HG02642 (cell line): ENCODE measurements around the gene PNMA1.

ENCODE experiments used
- ATAC-seq: cut with Tn5 transposase; IDR thresholded peaks from one replicate; pipeline ENCODE4 v1.9.1; 2021; ENCODE audit warnings: mild to moderate bottlenecking; ENCODE audit not compliant: unreplicated experiment, poor library complexity

PNMA1 gene, protein sequence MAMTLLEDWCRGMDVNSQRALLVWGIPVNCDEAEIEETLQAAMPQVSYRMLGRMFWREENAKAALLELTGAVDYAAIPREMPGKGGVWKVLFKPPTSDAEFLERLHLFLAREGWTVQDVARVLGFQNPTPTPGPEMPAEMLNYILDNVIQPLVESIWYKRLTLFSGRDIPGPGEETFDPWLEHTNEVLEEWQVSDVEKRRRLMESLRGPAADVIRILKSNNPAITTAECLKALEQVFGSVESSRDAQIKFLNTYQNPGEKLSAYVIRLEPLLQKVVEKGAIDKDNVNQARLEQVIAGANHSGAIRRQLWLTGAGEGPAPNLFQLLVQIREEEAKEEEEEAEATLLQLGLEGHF

DNA sequence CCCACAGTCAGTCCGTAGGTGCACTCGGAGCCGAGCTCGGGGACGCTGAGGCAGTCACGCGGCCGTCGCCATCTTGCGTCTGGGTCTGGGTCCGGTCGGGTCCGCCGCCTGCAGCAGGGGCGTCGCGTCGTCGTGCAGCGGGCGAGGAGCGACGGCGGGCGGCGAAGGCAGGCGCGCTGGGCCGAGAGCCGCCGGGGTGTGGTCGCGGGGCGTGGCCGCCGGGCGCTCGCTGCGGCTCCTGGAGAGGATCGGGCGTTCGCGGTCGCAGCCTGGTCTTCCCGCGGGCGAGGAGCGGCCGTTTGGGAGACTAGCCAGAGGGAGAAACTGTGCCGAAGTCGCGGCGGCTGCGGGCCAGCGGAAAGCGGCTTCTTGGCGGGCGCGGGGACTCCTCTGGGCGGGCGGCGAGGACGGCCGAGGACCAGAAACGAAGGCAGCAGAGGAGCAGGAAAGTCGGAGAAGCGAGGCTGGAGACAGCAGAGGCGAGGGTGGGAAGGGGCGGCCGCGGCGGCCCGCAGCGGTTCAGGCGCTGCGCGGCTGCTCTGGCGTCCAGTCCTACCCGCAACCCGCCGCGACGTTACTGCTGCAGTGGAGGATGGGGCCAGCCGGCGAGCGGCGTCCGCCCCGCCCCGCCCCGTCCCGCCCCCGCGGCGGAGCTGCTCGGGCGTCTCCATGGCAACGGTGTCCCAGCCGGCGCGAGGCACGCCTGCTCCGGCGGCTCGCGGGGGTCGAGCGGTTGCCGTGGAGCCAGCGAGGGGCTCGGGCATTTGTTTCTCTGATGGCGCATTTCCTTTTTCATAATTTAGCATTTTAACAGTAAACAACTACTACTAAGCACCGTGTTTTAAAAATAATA is at the start of gene PNMA1:
TSS of gene PNMA1 (minus strand) at position 582 of the 853 bp plus-strand sequence. CDS start 745 bp downstream, outside the sequence.
- peak; percentile 76 for ATAC-seq

DNA sequence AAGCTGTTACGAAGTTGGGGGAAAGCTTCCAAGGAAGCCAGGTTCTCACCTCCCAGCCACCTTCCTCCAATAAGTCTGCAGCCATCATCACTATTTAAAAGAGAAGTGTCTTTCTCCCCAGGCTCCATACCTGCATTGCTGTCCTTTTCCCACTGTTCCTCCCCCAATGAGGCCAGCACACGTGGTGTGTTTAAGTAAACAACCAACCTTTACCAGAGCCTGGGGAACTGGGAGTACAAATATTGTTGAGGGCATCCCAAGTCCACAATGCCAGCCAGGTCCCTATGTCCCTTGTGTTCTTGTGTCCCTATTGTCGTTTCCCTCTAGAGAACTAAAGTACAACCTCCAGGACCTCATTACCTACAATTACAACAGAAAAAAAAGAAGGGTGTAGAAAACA is 49.2 kb upstream of the PNMA1 start:
- ATAC-seq, result no peak

DNA sequence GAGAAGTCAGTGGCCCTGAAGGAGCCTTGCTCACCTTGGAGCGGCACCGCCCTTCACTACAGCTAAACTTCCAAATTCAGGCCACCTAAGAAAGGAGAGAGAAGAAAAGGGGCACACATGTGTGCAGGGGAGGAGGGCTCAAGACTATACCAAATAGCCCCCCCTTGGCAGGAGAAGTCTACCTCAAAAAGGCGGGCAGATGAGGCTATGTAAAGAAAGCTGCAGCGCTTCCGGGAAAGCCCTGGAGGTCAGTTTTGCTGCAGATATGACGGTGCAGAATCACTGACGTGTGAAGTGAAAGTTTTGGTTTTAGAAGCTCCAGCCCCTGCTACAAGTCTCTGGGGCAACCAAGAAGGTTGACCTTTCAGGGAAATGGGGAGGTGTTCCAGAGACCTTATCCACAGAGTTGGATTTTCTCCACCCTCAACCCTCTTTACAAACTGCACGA is 48.2 kb upstream of the PNMA1 start:
- peak; percentile 17 for ATAC-seq

DNA sequence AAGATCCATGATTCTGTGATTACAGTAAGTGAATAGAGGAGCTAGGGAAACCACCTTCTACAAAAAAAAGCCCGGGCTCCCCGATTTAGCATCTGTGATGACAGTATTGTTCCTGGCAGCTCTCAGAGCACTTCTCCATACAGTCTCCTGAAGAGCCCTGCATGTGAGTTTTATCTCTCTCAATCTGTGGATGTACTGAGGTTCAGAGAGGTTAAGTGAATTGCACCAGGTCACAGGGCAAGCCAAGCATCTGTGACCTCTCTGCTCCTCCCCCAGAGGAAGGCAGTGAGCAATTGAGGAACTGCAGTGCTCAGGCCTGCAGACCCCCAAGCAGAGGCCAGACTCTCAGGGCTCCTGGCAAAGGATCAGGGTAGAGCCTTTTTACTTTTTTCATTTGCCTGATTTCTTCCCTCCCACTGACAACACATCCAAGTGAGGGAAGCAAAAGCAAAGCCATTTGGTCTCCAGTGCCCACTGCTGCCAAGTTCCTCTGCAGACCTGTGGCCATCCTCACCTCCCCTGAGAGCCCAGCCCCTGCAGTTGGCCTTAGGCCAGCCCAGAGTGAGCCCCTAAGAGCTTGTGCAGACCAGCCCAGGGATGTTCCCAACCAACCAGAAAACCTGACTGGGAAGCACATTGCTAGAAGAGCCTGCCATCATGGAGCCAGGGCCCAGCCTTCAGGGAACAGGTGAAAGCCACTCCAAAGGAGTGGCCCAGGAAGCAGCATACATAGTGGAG is 47.6 kb upstream of the PNMA1 start:
- no peak for ATAC-seq

GRCh38 chr14:73760598-73761586 is 46.7 kb upstream of the PNMA1 start:
- no peak for ATAC-seq

DNA sequence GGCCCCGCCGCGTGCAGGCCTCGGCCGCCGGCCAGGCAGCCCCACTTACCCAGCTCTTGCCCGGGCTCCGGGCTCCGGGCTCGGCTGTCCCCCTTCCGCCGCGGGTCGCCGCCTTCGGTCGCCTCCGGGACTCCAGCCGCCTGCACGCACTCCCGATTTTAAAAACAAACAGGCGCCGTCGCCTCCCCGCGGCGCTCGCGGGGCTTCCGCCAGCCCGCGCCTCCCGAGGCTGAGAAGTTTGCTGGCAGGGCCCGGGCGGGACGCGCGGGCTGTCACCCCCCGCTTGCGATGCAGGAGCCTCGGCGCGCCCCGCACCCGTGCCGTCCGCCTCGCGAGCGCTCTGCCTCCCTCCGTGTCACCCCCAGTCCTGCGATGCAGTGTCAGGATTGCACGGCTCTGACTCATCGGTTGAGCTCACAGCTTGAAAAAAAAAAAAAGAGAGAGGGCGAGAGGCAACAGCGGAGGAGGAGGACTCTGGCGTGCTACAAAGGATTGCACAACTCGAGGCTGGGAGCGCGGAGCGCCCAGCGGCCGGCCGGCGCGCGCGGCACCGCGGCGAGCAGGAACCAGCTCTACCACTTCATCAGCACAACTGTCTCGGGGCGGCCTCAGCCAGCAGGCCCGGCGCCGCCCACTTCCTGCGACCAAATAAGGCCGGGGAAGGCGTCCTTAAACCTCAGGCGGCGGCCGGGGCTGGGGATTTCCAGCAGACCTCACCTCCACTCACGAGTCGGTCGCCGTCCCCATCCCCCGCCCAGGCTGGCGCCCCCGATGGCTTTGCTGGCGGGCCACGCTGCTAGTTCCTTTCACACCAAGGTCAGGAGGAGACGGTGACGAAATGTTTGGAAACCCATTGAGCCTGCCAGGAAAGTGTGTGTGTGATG is 45.8 kb upstream of the PNMA1 start:
- peak; percentile 65 for ATAC-seq

- peak; percentile 7 for ATAC-seq
Measured at GRCh38 chr14:73759183-73759713, 45.1 kb upstream of the PNMA1 start.

- no peak for ATAC-seq
Measured at GRCh38 chr14:73758392-73759182, 44.4 kb upstream of the PNMA1 start.

- no peak for ATAC-seq
Measured at GRCh38 chr14:73757876-73758391, 43.8 kb upstream of the PNMA1 start.

DNA sequence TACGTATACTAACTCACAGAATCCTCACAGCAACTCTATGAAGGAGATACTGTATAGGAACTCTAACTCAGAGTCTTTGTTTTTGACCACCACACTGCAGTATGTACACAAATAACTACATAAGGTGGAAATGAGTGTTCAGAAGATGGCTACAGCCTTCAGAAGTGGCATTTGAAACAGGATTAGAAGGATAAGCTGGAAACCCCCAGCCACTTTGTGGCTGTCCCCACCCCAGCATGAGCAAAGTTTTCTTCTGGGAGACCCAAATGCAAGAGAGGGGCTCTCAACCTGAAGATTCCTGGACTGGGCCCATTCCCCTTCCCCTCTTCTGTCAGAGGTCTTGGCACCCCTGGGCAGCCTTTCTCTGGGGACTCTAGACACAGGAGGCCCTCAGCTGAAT is 43.2 kb upstream of the PNMA1 start:
- no peak for ATAC-seq

GRCh38 chr14:73755434-73756014 is 41.3 kb upstream of the PNMA1 start:
- no peak for ATAC-seq

DNA sequence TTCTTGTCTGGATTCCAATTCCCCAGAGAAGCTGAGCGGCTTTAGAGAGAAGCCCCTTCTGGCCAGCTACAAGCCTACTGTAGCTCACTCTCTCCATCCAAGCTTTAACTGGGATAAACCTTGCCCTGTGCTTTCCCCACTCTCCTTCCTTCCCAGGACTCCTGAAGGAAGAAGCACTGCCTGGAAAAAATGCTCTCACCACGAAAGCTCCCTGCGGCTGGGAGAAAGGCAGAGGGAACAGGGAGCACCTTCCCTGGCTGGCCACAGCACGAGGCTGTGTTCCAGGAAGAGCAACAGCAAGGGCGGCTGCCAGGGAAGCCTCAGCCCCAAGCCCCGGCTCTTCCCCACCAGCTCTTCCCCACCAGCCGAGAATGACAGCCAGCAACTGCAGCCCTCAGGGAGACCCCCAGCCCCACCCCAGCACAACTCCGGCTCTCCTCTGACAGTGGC is 40.8 kb upstream of the PNMA1 start:
- no peak for ATAC-seq

- peak; percentile 38 for ATAC-seq
Measured at GRCh38 chr14:73753887-73754795, 40.0 kb upstream of the PNMA1 start.

DNA sequence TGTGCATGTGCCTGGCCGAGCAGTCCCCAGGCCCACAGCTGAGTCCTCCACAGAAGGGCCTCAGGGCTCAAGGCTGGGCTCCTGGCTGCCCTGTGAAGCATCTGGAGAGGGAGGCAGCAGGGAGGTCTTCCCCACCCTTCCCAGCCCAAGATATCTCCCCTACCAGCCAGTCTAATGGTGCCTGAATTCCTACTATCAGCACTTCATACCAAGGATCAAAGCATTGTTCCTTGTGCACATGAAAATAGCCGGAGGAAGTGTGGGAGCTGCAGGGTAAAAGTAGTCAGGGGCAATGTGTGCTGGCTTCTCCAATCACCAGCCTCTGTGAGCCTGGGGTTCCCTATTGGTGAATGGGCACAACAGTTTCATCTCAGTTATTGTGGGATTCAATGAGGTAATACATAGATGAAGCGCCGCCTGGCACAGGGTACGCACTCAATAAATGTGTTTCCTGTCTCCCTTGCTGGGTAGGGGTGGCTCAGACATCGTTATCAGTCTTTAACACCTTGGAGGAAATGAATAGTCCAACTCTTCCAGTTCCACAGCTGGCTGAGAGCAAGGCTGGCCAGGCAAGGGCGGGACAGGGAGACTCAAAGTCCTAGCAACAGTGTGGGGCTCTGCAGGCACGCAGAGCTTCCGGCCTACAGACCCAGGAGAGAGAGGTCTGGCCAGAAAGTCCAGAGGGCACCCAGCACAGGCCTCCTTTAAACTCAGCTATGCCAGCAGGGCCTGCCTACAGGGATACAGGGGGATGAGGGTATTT is 39.1 kb upstream of the PNMA1 start:
- no peak for ATAC-seq

GRCh38 chr14:73752297-73752992 is 38.3 kb upstream of the PNMA1 start:
- no peak for ATAC-seq
